ENCODE data around the gene TCF25.

DNA sequence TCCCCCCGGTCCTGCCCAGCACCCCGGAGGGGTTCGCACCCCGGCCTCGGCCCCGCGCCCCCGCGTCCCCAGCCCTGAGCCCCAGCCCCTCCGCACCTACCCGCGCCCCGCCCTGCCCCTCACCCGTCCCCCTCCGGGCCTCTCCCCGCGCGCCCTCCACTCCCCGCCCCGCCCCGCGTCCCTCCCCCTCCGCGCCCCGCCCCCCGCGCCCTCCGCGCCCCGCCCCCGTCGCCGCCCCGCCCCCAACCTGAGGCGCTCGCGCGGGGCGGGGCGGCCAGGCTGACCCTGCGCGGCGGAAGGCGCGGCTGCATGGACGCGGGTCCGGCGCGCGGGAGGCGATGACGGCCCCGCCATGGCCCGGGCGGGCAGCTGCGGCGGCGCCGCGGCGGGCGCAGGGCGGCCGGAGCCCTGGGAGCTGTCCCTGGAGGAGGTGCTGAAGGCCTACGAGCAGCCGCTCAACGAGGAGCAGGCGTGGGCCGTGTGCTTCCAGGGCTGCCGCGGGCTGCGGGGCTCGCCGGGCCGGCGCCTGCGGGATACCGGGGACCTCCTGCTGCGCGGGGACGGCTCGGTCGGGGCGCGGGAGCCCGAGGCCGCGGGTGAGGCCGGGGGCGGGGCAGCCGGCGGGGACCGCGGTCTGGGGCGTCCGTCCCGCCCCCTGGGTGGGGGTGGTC lies 45.1 kb upstream of the TCF25 start, which contains the start of gene SPIRE2:
- TF ChIP-seq, protein P1, sequence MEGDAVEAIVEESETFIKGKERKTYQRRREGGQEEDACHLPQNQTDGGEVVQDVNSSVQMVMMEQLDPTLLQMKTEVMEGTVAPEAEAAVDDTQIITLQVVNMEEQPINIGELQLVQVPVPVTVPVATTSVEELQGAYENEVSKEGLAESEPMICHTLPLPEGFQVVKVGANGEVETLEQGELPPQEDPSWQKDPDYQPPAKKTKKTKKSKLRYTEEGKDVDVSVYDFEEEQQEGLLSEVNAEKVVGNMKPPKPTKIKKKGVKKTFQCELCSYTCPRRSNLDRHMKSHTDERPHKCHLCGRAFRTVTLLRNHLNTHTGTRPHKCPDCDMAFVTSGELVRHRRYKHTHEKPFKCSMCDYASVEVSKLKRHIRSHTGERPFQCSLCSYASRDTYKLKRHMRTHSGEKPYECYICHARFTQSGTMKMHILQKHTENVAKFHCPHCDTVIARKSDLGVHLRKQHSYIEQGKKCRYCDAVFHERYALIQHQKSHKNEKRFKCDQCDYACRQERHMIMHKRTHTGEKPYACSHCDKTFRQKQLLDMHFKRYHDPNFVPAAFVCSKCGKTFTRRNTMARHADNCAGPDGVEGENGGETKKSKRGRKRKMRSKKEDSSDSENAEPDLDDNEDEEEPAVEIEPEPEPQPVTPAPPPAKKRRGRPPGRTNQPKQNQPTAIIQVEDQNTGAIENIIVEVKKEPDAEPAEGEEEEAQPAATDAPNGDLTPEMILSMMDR (IDR thresholded peaks at IDR 0.05) = no peak
- no peak for TF ChIP-seq POLR2A (IDR thresholded peaks at IDR 0.05)
